GM10248 (cell line): ENCODE measurements around the gene RFNG.

ENCODE experiments used
- CTCF ChIA-PET: fragments of 300-600 bp; sonication (Branson Sonifier 250); formaldehyde crosslinking; extraction: SDS; loops from one replicate; lab custom pipeline; 2021; ENCODE audit warnings: antibody characterized with exemption; lab: Yijun Ruan, JAX
- POLR2A ChIA-PET: fragments of 350-650 bp; sonication (Branson Sonifier 250); formaldehyde crosslinking; extraction: SDS; loops from one replicate; lab custom pipeline; 2020; ENCODE audit warnings: antibody characterized with exemption; lab: Yijun Ruan, JAX
- DNase-seq: peaks from one replicate; pipeline ENCODE4 v3.0.0; 2012; ENCODE audit errors: extremely low spot score
- CTCF ChIP-seq: IDR thresholded peaks from 2 replicates; pipeline ENCODE4 v1.5.1; 2012; ENCODE audit warnings: mild to moderate bottlenecking, low read depth; ENCODE audit errors: extremely low read depth, missing control alignments, control extremely low read depth

Gene RFNG

DNA sequence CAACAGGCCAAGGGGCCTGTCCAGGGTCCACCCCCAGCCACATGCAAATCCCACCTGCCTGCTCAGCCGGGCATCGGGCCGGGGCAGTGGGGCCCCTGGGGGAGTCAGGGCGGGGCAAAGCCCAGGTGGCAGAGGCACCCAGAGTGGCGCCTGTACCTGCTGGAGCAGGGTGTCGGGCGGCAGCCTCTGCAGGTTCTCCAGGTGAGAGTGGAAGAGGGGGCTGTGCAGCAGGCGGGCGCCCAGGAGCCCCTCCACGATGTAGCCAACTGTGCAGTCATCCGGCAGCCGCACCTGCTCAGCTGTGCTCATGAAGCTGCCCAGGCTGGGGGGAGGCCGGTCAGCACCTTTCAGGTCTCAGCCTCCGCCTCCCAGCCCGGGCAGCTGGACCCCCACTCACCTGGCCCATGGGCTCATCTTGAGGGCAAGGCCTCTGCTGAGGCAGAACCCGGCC lies 2.1 kb downstream of the RFNG start:
- DNase-seq, result no peak
- POLR2A ChIA-PET, result interaction anchor here (1.8 kb wide), 1 partner anchor 12 kb away, joined by 5 read pairs; the partner anchor contains the start of gene DCXR
- CTCF ChIA-PET, result interaction anchor here (0.9 to 3.0 kb wide), 6 partner anchors 11 to 156 kb away, joined by 3 to 15 read pairs (median 5); partner anchors contain the start of genes DCXR, DUS1L and RAC3
- no peak for TF ChIP-seq CTCF

GRCh38 chr17:82049106-82049505 lies 2.5 kb downstream of the RFNG start:
- POLR2A ChIA-PET, result interaction anchor here (1.8 kb wide), 1 partner anchor 11 kb away, joined by 5 read pairs; the partner anchor contains the start of gene DCXR
- CTCF ChIA-PET, result interaction anchor here (2.6 to 3.0 kb wide), 2 partner anchors 11 to 19 kb away, joined by 14 to 15 read pairs; partner anchors contain the start of genes DCXR and RAC3
- no peak for TF ChIP-seq CTCF
- no peak for DNase-seq

DNA sequence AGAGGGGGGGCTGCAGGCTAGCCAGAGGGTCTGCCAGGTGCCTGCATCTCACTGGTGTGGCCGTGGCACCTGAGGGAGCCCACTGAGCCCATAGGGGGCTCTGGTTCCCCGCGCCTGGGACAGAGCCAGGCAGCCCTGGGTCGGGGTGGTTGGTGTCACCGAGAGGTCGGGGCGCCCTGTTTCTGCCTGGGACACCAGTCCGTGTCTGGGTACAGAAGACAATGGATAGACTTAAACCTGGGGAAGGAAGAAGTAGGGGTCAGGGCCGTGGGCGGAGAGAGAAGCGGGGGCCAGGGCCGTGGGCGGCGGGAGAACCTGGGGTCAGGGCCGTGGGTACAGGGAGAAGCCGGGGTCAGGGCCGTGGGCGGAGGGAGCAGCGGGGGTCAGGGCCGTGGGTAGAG lies 3.0 kb downstream of the RFNG start:
- TF ChIP-seq CTCF, result no peak
- ChIA-PET CTCF (interaction anchor here (2.6 to 3.0 kb wide), 2 partner anchors 11 to 18 kb away, joined by 14 to 15 read pairs; partner anchors contain the start of genes DCXR and RAC3), POLR2A (interaction anchor here (1.8 kb wide), 1 partner anchor 11 kb away, joined by 5 read pairs; the partner anchor contains the start of gene DCXR)
- DNase-seq, result no peak

GRCh38 chr17:82047914-82048570 lies 3.6 kb downstream of the RFNG start:
- DNase-seq, result no peak
- TF ChIP-seq CTCF, result no peak
- CTCF ChIA-PET, result no interaction called here
- POLR2A ChIA-PET, result no interaction called here

DNA sequence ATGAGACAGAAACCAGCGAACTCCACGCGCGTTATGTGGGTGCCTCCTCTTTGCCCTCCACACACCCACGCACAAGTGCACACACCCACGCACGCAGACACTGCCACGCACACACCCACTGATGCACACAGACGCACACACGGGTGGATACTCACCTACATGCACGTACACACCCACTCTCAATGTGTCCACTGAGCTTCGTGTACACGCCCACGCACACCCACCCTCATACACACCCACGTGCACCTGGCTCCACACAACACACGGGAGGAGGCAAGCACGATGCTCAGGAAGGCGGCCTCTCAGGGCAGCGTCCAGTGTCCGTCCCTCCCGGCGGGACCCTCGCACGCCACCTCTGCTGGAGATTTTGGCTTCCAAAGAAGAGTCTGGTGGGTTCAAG lies 4.2 kb downstream of the RFNG start:
- no peak for DNase-seq
- TF ChIP-seq CTCF, result no peak
- CTCF ChIA-PET, result interaction anchor here (1.0 kb wide), 1 partner anchor 10 kb away, joined by 3 read pairs; the partner anchor contains the start of gene DCXR
- POLR2A ChIA-PET, result no interaction called here

DNA sequence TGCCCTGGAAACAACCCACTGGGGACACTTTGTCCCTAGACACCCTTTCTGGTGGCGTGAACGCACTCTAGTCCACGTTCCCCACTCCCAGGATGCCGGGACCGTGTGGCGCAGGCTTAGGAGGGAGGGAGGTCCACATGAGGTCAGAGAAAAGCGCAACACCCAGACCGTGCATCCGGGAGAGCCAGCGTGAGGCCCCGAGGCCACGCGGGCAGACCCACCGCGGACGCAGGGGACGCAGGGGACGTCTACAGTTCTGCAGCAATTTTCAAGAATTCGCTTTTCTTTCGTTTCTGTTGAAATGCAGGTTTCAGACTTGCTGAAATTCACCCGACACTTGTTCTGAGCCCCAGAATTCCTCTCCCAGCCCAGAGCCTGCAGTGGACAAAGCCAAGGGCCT lies 4.7 kb downstream of the RFNG start:
- POLR2A ChIA-PET, result no interaction called here
- no peak for TF ChIP-seq CTCF

More for the DNA sequence above, 4.7 kb downstream of the RFNG start:
- CTCF ChIA-PET, result interaction anchor here (1.0 kb wide), 1 partner anchor 10 kb away, joined by 3 read pairs; the partner anchor contains the start of gene DCXR
- DNase-seq, result no peak
